Measurements from ENCODE around the gene GUCY2D. TPM values are rescaled to one million over a fixed set of nuclear protein-coding genes. Genes with fewer than 3 reads are reported as not detected.

The GUCY2D gene
- total and polyA plus RNA-seq, 12 donors, result not detected

DNA sequence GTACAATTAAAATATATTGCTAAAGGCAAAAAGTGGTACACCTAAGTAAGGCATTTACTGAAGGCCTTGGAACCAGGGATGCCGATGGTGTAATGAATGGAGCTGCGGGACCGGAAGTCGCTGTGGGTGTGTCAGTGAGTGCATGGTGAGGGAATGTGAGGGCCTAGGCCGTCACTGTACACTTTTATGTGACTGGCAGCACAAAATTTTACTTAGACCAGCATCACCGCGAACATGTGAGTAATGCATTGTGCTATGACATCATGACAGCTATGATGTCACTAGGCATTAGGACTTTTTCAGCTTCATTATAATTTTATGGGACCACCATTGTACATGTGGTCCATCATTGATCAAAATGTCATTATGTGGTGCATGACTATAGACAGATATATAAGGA lies 51.2 kb downstream of the GUCY2D start:
- Histone ChIP-seq H3K9me3 (replicated peaks in 1 of 3) (no peaks in the 10 kb centered on the region), H3K4me1 (replicated peaks in 1 of 2) (no peaks in the 10 kb centered on the region), H3K27me3 (peaks cover 6% of the 10 kb centered on the region), H3K36me3 (replicated peaks in 1 of 2) (no peaks in the 10 kb centered on the region), H3K27ac (no peak overlapping the region), H3K4me3 (no peak overlapping the region)
- TF ChIP-seq, protein P1, sequence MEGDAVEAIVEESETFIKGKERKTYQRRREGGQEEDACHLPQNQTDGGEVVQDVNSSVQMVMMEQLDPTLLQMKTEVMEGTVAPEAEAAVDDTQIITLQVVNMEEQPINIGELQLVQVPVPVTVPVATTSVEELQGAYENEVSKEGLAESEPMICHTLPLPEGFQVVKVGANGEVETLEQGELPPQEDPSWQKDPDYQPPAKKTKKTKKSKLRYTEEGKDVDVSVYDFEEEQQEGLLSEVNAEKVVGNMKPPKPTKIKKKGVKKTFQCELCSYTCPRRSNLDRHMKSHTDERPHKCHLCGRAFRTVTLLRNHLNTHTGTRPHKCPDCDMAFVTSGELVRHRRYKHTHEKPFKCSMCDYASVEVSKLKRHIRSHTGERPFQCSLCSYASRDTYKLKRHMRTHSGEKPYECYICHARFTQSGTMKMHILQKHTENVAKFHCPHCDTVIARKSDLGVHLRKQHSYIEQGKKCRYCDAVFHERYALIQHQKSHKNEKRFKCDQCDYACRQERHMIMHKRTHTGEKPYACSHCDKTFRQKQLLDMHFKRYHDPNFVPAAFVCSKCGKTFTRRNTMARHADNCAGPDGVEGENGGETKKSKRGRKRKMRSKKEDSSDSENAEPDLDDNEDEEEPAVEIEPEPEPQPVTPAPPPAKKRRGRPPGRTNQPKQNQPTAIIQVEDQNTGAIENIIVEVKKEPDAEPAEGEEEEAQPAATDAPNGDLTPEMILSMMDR (IDR thresholded peaks at IDR 0.05), result no peak
- TF ChIP-seq POLR2A (IDR thresholded peaks at IDR 0.05), result no peak
- 88 to 96% (median 93%) methylated on average over 7 of the region's 7 CpGs for WGBS, 4 donors
- intact Hi-C loops (cut with DNase I), result no loop called here
- DNase-seq, result no peak

DNA sequence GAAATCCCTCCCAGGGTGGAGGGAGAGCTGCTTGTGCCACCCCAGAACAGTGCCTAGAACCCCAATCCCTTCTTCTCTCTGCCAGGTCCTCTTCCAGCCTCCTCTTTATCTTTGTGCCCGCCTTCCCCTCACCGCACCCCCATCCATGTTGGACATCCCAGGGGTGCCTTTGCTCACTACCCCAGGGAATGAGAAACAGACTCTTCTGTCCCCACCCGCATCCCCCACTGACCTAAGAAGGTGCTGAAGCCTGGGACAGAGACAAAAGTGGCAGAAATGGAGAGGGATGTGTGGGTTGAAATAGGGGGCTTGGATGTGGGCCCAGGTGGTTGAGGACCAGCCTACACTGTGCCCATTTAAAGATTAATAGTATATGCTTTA lies 53.4 kb downstream of the GUCY2D start:
- peak overlapping the region in 1 of 5 donors; percentile 72 for H3K27ac ChIP-seq
- H3K4me3 ChIP-seq, result no peak overlapping the region
- no peaks in the 10 kb centered on the region for H3K4me1 ChIP-seq (replicated peaks in 1 of 2)
- WGBS, 4 donors, result 64 to 78% (median 69%) methylated on average over 3 of the region's 3 CpGs
- TF ChIP-seq, protein P1 (IDR thresholded peaks at IDR 0.05), result no peak
- no peak for TF ChIP-seq POLR2A (IDR thresholded peaks at IDR 0.05)
- intact Hi-C loops (cut with DNase I), result loop anchor here in 1 of 2 donors (5.0 kb wide), 1 partner anchor 144 kb away; no protein-coding TSS in a partner anchor
- no peak for DNase-seq
- H3K36me3 ChIP-seq (replicated peaks in 1 of 2), result no peaks in the 10 kb centered on the region
- no peaks in the 10 kb centered on the region for H3K9me3 ChIP-seq (replicated peaks in 1 of 3)
- peaks cover 6% of the 10 kb centered on the region for H3K27me3 ChIP-seq

DNA sequence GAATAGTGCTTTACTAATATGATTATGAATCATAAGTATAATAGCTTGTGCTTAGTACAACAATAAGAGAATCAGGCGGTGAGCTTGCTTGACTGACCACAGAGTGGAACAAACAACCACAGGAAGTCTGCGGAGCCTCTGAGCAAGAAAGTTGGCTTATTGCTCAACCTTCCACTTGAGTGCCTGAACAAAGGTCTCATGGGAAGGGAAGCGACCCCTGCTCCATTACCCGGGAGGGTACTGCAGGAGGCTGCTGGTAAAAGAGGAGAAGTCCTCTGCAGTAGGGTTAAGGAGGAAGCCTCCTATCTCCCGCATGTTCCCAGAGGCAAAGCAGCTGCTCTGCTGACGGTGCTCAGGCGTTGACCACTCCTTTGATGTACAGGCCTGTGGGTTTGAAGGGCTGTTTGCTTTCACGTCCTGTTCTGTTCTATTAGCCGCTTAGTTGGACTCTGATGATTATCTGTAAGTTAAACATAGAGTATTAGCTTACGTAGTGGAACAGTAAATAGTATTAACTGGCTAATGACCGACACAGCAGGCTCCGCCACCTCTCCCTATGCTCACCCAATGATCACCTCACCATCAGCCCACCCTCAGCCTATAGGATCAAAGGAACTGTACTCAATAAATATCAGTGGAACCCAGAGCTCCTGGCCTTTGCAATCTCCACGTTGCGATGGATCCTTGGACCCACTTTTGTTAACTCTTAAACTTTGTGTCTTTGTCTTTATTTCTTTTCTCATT lies 54.0 kb downstream of the GUCY2D start:
- 43 to 52% (median 50%) methylated on average over 14 of the region's 14 CpGs for WGBS, 4 donors
- Histone ChIP-seq H3K4me1 (replicated peaks in 1 of 2) (no peaks in the 10 kb centered on the region), H3K27me3 (peaks cover 8% of the 10 kb centered on the region), H3K9me3 (replicated peaks in 1 of 3) (no peaks in the 10 kb centered on the region), H3K27ac (peak overlapping the region in 1 of 5 donors; percentile 72), H3K36me3 (replicated peaks in 1 of 2) (no peaks in the 10 kb centered on the region), H3K4me3 (no peak overlapping the region)
- TF ChIP-seq, protein P1 (IDR thresholded peaks at IDR 0.05), result no peak
- TF ChIP-seq POLR2A (IDR thresholded peaks at IDR 0.05), result no peak
- DNase-seq, result peak in 6 of 7 donors; percentile 43 to 72 (median 62)
- intact Hi-C loops (cut with DNase I), result loop anchor here in 1 of 2 donors (5.0 kb wide), 1 partner anchor 144 kb away; no protein-coding TSS in a partner anchor

DNA sequence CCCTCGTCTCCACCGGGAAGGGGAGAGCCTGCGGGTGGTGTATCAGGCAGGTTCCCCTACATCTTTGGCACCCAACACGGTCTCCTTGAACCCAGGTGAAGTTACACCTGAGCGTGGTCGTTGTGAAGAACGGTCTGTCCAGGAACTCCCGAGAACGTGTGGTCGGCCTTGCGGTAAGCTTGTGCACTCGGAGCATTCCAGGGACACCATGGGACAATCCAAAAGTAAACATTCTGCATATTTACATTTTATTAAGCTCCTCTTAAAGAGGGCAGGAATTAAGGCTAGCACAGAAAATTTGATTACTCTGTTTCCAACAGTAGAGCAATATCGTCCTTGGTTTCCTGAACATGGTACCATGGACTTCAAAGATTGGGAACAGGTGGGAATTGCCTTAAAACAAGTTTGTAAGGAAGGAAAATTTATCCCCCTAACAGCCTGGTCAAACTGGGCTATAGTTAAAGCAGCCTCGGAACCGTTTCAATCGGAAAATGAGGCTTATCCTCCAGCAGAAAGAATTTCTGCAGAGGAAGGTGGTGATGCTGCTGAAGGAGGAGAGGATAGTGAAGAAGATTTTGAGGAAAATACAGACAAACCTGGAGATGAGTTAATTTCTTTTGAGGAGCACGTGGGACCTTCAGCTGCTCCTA lies 54.7 kb downstream of the GUCY2D start:
- no peak overlapping the region for H3K4me3 ChIP-seq
- intact Hi-C loops (cut with DNase I), result loop anchor here in 1 of 2 donors (5.0 kb wide), 1 partner anchor 145 kb away; no protein-coding TSS in a partner anchor

More for the DNA sequence above, 54.7 kb downstream of the GUCY2D start:
- no peaks in the 10 kb centered on the region for H3K36me3 ChIP-seq (replicated peaks in 1 of 2)
- 61 to 73% (median 70%) methylated on average over 17 of the region's 17 CpGs for WGBS, 4 donors
- peak overlapping the region in 1 of 5 donors; percentile 53 for H3K27ac ChIP-seq
- H3K9me3 ChIP-seq (replicated peaks in 1 of 3), result no peaks in the 10 kb centered on the region
- TF ChIP-seq, protein P1 (IDR thresholded peaks at IDR 0.05), result no peak
- TF ChIP-seq POLR2A (IDR thresholded peaks at IDR 0.05), result no peak
- H3K27me3 ChIP-seq, result peaks cover 13% of the 10 kb centered on the region
- no peaks in the 10 kb centered on the region for H3K4me1 ChIP-seq (replicated peaks in 1 of 2)
- DNase-seq, result no peak
